MM.1S (cell line): ENCODE data around the gene IL7R.

ENCODE experiments used
- CTCF ChIP-seq: fragments of 300-600 bp; sonication (generic); IDR thresholded peaks from 2 replicates; pipeline ENCODE4 v1.5.1; 2016; ENCODE audit warnings: antibody characterized with exemption, low read length, mixed read lengths
- EZH2 ChIP-seq: fragments of 300-600 bp; sonication (generic); optimal IDR thresholded peaks from 2 replicates; pipeline ENCODE3; 2017; ENCODE audit warnings: low read depth, mild to moderate bottlenecking, antibody characterized with exemption, low read length, mixed read lengths
- EZH2phosphoT487 ChIP-seq: fragments of 300-600 bp; sonication (generic); IDR thresholded peaks from 2 replicates; pipeline ENCODE4 v1.6.1; 2018; ENCODE audit warnings: antibody characterized with exemption, low read length

- TF ChIP-seq EZH2phosphoT487 (no peak), CTCF (no peak), EZH2 (no peak)
These were observed 26.1 kb upstream of the IL7R start for GRCh38 chr5:35830587-35830986.
